NB4 (cell line): ENCODE results near the gene ADGRG7.

ENCODE experiments used
- CTCF ChIP-seq: IDR thresholded peaks from one replicate; pipeline ENCODE4 v1.5.1; 2012; ENCODE audit warnings: low read depth, low read length
- POLR2A ChIP-seq: IDR thresholded peaks from 2 replicates; pipeline ENCODE4 v1.6.1; 2011; ENCODE audit warnings: mild to moderate bottlenecking; ENCODE audit not compliant: insufficient read length; ENCODE audit errors: extremely low read depth

- TF ChIP-seq CTCF: no peak
- no peak for TF ChIP-seq POLR2A
Observed at GRCh38 chr3:100647171-100647570, 37.8 kb downstream of the ADGRG7 start.
